Measurements from ENCODE around the gene ATOH8. TPM values are rescaled to one million over a fixed set of nuclear protein-coding genes. Genes with fewer than 3 reads are reported as not detected.

Gene ATOH8
- total RNA-seq, 1 donor from 2014 or later, result 13.7 TPM

DNA sequence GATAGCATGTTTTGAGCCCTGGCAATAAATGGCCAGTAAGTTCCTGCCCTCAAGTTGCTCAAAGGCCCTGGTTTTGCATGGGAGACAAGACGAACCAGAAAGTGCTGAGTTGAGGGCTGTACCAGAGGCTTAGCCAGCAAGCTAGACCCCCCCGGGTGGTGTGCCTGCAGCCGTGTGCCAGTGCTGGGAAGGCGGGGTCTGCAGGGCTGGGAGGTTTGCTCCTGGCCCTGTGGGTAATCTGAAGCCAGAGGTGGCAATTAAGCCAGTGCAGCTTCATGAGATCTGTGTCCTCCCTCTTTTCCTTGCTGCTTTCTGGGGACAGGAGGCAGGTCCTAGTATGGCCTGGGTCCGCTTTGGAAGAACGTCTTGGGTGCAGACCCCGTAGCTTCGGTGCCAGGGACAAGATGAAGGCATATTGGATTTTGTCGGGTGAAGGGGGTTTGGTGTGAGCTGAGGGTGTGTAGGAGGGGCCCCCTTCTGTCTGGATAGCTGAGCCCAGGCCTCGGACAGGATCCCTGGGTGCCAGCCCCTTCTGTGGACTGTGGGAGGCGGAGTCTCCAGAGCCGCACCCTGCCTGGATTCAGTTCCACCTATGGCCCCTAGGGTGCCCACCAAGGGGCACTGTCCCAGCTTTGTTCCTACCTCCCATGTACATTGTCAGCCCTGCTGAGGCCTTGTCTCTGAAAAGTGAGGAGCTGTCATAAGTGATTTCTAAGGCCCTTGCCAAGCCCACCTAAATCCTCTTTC is 15.6 kb downstream of the ATOH8 start:
- Mint-ChIP-seq H3K4me3 (no peak overlapping the region), H3K36me3 (no peaks in the 10 kb centered on the region), H3K9me3 (no peaks in the 10 kb centered on the region), H3K27ac (peak overlapping the region; percentile 46), H3K27me3 (peaks cover 8% of the 10 kb centered on the region), H3K4me1 (ENCODE audit: unreplicated experiment) (peaks cover 75% of the 10 kb centered on the region)
- TF ChIP-seq, protein P1, sequence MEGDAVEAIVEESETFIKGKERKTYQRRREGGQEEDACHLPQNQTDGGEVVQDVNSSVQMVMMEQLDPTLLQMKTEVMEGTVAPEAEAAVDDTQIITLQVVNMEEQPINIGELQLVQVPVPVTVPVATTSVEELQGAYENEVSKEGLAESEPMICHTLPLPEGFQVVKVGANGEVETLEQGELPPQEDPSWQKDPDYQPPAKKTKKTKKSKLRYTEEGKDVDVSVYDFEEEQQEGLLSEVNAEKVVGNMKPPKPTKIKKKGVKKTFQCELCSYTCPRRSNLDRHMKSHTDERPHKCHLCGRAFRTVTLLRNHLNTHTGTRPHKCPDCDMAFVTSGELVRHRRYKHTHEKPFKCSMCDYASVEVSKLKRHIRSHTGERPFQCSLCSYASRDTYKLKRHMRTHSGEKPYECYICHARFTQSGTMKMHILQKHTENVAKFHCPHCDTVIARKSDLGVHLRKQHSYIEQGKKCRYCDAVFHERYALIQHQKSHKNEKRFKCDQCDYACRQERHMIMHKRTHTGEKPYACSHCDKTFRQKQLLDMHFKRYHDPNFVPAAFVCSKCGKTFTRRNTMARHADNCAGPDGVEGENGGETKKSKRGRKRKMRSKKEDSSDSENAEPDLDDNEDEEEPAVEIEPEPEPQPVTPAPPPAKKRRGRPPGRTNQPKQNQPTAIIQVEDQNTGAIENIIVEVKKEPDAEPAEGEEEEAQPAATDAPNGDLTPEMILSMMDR (conservative IDR thresholded peaks at IDR 0.05), result peak; percentile 68
- DNase-seq (ENCODE audit: extremely low spot score, unreplicated experiment), result no peak

DNA sequence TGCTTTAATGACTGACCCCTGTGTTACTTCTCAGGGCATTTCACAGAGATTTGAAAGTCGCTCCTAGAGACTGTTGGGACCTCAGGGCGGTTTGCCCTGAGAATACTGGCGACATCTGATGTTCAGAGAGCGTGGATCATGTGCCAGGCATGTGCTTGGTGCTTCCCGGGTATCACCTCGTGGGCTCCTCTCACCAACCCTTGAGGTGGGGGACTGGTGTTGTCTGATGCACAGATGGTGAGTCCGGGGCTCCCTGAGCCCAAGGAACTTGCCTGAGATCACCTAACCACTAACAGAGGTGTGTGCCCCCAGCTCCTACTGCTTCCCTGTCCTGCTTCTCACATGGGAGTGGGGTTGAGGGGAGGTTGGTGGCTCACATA is 16.2 kb downstream of the ATOH8 start:
- Mint-ChIP-seq H3K4me1 (ENCODE audit: unreplicated experiment) (peaks cover 74% of the 10 kb centered on the region), H3K9me3 (no peaks in the 10 kb centered on the region), H3K36me3 (no peaks in the 10 kb centered on the region), H3K27ac (no peak overlapping the region), H3K4me3 (no peak overlapping the region), H3K27me3 (peaks cover 10% of the 10 kb centered on the region)
- DNase-seq (ENCODE audit: extremely low spot score, unreplicated experiment), result no peak
- TF ChIP-seq, protein P1 (conservative IDR thresholded peaks at IDR 0.05), result no peak

DNA sequence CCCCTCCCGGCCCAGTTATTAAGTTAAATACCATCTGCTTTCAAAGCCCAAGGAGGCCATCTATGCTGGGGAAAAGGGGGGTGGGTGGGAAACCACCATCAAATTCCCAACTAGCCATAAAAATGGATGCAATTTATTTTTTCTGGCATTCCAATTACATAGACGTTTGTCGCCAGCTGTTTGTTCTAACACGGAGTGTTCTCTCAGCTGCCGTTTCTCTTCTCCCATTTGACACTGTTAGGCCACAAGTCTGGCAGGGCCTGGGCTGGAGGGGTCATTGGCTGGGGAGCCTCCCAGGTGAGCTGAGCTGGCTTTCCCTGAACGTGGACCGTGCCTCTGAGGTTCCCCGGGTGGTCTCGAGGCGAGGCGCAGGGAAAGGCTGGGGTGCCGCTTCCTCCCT is 16.6 kb downstream of the ATOH8 start:
- Mint-ChIP-seq H3K4me3 (no peak overlapping the region), H3K27me3 (peaks cover 6% of the 10 kb centered on the region), H3K9me3 (no peaks in the 10 kb centered on the region), H3K27ac (no peak overlapping the region), H3K4me1 (ENCODE audit: unreplicated experiment) (peaks cover 70% of the 10 kb centered on the region), H3K36me3 (no peaks in the 10 kb centered on the region)
- TF ChIP-seq, protein P1 (conservative IDR thresholded peaks at IDR 0.05), result no peak
- no peak for DNase-seq (ENCODE audit: extremely low spot score, unreplicated experiment)

DNA sequence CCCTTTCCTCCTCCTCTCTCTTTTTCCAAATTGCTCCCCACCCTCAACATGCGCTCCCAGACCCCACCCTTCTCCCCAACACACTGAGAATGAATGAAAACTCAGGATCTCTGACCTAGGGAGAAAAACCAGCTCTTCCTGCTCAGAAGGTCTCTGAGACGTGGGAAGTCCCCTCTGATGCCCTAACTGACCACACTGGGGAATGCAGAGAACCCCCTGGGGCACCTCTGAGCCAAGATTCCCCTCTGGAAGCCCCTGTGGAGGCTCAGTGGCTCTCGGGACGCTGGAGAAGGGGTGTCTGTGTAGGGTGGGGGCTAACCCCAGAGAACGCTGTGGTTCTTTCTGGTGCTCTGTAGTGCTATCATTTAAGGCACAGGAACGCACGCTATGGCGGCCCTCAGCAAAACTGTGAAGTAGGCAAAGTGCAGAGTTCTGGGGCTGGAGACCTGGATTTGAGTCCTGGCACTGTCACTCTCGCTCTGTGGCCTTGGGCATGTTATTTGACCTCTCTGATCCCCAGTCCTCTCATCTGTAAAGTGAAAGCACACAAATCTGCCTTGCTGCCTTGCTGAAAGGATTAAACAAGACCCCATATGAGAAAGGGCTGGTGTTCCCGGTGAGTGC is 17.1 kb downstream of the ATOH8 start:
- no peak for DNase-seq (ENCODE audit: extremely low spot score, unreplicated experiment)
- no peaks in the 10 kb centered on the region for H3K36me3 Mint-ChIP-seq
- H3K9me3 Mint-ChIP-seq, result no peaks in the 10 kb centered on the region
- peaks cover 3% of the 10 kb centered on the region for H3K27me3 Mint-ChIP-seq
- TF ChIP-seq, protein P1 (conservative IDR thresholded peaks at IDR 0.05), result no peak
- H3K4me3 Mint-ChIP-seq, result peak overlapping the region; percentile 9
- no peak overlapping the region for H3K27ac Mint-ChIP-seq
- peaks cover 64% of the 10 kb centered on the region for H3K4me1 Mint-ChIP-seq (ENCODE audit: unreplicated experiment)

DNA sequence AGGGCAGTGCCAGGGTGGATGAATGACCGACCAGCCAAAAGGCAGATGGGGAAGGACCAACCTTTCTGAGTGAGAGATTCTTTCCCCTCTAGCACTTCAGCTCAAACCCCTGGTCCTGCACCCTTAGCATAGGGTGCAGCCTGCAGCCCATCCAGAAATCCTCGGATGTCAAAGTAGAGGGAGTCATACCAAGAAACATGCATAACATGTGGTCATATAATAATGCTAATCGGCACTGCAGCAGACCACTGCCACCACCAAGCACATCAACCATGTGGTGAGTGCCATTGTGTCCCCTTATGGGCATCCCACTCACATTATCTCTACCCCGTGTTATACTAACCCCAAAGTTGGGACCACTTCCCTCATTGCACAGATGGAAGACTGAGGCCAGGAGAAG is 17.7 kb downstream of the ATOH8 start:
- TF ChIP-seq, protein P1 (conservative IDR thresholded peaks at IDR 0.05), result no peak
- H3K4me1 Mint-ChIP-seq (ENCODE audit: unreplicated experiment), result peaks cover 59% of the 10 kb centered on the region
- peaks cover 2% of the 10 kb centered on the region for H3K27me3 Mint-ChIP-seq
- no peak for DNase-seq (ENCODE audit: extremely low spot score, unreplicated experiment)
- no peaks in the 10 kb centered on the region for H3K9me3 Mint-ChIP-seq
- H3K4me3 Mint-ChIP-seq, result peak overlapping the region; percentile 9
- no peak overlapping the region for H3K27ac Mint-ChIP-seq
- no peaks in the 10 kb centered on the region for H3K36me3 Mint-ChIP-seq

Data from type B pancreatic cell (in vitro differentiated cells).